Stimulated activated CD4-positive, alpha-beta T cell treated with anti-CD3 and anti-CD28 coated beads, Interleukin-1b, Interleukin-23, amount 100 ng/mL, for 1 hour (primary cell): ENCODE results near the gene PPP4R4.

ENCODE experiments used
- DNase-seq, 2 donors: peaks; one replicate each; pipeline ENCODE4 v3.0.0-alpha.2; 2020; ENCODE audit warnings: low read depth in 2 of 2

PPP4R4 gene

GRCh38 chr14:94306047-94306978 lies 132.2 kb downstream of the PPP4R4 start:
- no peak for DNase-seq

GRCh38 chr14:94307410-94307992 lies 133.4 kb downstream of the PPP4R4 start:
- no peak for DNase-seq

- DNase-seq: no peak
Observed at GRCh38 chr14:94309721-94310120, 135.6 kb downstream of the PPP4R4 start.

GRCh38 chr14:94310248-94310647 lies 136.1 kb downstream of the PPP4R4 start:
- no peak for DNase-seq

- DNase-seq: no peak
Observed at GRCh38 chr14:94312481-94313246, 138.5 kb downstream of the PPP4R4 start.

- no peak for DNase-seq
Observed at GRCh38 chr14:94313991-94314655, 140.0 kb downstream of the PPP4R4 start.

- no peak for DNase-seq
Observed at GRCh38 chr14:94314890-94315289, 140.8 kb downstream of the PPP4R4 start.

GRCh38 chr14:94316692-94317091 lies 142.6 kb downstream of the PPP4R4 start:
- no peak for DNase-seq

- no peak for DNase-seq
Observed at GRCh38 chr14:94317259-94317658, 143.1 kb downstream of the PPP4R4 start.

GRCh38 chr14:94320243-94320642 lies 146.1 kb downstream of the PPP4R4 start:
- no peak for DNase-seq

GRCh38 chr14:94321421-94322271 lies 147.5 kb downstream of the PPP4R4 start:
- no peak for DNase-seq

GRCh38 chr14:94322648-94323570 lies 148.8 kb downstream of the PPP4R4 start, which contains the start of gene SERPINA6:
SERPINA6 (minus strand) TSS chr14:94323336; CDS start chr14:94314648, 8,688 bp downstream.
- DNase-seq: no peak

- no peak for DNase-seq
Observed at GRCh38 chr14:94328196-94328595, 154.1 kb downstream of the PPP4R4 start.
